DND-41 (cell line): Measurements from ENCODE around the gene SLC15A1.

ENCODE experiments used
- ATAC-seq: fragments of 200-7000 bp; cut with Tn5 transposase; 3 replicates; pipeline ENCODE4 v1.9.1; 2021; ENCODE audit warnings: low read depth; ENCODE audit not compliant: insufficient read depth
- DNase-seq: peaks from one replicate; pipeline ENCODE4 v3.0.0-alpha.2; 2020
- H2AFZ ChIP-seq: 2 replicates; pipeline ENCODE4 v1.6.0; 2012; ENCODE audit warnings: low read depth, low read length
- H3K27ac ChIP-seq: 2 replicates; pipeline ENCODE4 v1.5.1; 2012; ENCODE audit warnings: low read length, inconsistent platforms
- H3K27me3 ChIP-seq: fragments of 200-600 bp; sonication (generic); 2 replicates; pipeline ENCODE4 v1.6.0; 2012; ENCODE audit warnings: low read length, mild to moderate bottlenecking, inconsistent platforms; ENCODE audit not compliant: insufficient read depth, poor library complexity
- H3K36me3 ChIP-seq: 2 replicates; pipeline ENCODE4 v1.5.1; 2012; ENCODE audit warnings: low read length, inconsistent platforms; ENCODE audit not compliant: insufficient read depth
- H3K4me1 ChIP-seq: 2 replicates; pipeline ENCODE4 v1.5.1; 2012; ENCODE audit warnings: mild to moderate bottlenecking, low read length; ENCODE audit not compliant: insufficient read depth
- H3K4me2 ChIP-seq: 2 replicates; pipeline ENCODE4 v1.6.0; 2012; ENCODE audit warnings: mild to moderate bottlenecking, moderate library complexity, low read length, inconsistent platforms; ENCODE audit not compliant: insufficient read depth
- H3K4me3 ChIP-seq, 2 experiments: fragments of 200-600 bp in 1 of 2; shearing (Covaris generic) in 1 of 2; 2 replicates each; pipeline ENCODE4 v1.5.1; 2012 to 2016; ENCODE audit warnings: inconsistent platforms in 2 of 2, low read length in 2 of 2, mild to moderate bottlenecking in 2 of 2, low read depth in 1 of 2, moderate library complexity in 1 of 2
- H3K79me2 ChIP-seq: 2 replicates; pipeline ENCODE4 v1.6.0; 2012; ENCODE audit warnings: low read length, inconsistent platforms; ENCODE audit not compliant: insufficient read depth
- H3K9ac ChIP-seq: 2 replicates; pipeline ENCODE4 v1.6.0; 2012; ENCODE audit warnings: low read depth, mild to moderate bottlenecking, inconsistent platforms, low read length, moderate library complexity
- H3K9me3 ChIP-seq: 2 replicates; pipeline ENCODE4 v1.5.1; 2012; ENCODE audit warnings: low read length, moderate library complexity, mild to moderate bottlenecking, inconsistent platforms; ENCODE audit not compliant: insufficient read depth, severe bottlenecking
- H4K20me1 ChIP-seq: 2 replicates; pipeline ENCODE4 v1.6.0; 2012; ENCODE audit warnings: low read length; ENCODE audit not compliant: insufficient read depth
- EZH2 ChIP-seq: IDR thresholded peaks from 3 replicates; pipeline ENCODE4 v1.6.1; 2012; ENCODE audit warnings: borderline replicate concordance, low read depth, mild to moderate bottlenecking, moderate library complexity, low read length, inconsistent platforms; ENCODE audit not compliant: severe bottlenecking
- TF ChIP-seq, protein P1 (sequence below): IDR thresholded peaks from 2 replicates; pipeline ENCODE4 v1.5.1; 2012; ENCODE audit warnings: borderline replicate concordance, low read length, moderate library complexity, mild to moderate bottlenecking; ENCODE audit not compliant: poor library complexity, severe bottlenecking; ENCODE audit errors: extremely low read depth

SLC15A1 gene

DNA sequence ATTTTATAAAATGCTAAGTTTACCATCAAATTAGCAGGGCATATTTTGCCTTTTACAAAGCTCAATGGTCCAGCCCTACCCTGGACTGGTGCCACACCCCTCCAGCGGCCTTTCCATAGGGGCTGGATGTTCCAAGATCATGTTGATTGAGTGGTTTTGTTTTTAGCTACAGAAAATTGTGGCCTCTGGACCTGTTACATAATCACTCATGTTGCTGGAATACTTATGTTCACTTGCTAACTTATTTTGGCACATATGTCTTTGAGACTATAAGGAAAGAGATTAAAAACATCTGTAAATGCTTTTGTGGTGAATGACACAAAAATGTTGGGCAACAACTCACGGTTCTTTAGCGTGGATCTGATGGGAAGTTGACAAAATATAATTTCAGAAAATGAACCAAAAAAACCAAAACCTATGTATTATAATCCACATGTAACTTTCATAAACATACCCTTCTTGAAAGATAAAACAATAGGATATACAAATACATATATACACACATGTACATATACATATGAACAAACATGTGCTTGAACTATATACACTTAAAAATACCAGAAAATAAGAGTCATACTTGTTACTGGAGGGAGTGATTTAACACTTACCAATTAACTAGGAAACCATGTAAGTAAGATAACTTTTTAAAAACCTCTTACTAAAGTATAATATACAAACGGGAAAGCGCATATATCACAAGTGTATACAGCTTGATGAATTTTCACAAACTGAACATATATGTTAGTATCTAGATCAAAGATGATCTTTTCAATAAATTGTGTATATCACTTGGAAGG, 46.6 kb upstream of the SLC15A1 start:
- H3K4me1 ChIP-seq, result peaks cover 16% of the 10 kb centered on the region

DNA sequence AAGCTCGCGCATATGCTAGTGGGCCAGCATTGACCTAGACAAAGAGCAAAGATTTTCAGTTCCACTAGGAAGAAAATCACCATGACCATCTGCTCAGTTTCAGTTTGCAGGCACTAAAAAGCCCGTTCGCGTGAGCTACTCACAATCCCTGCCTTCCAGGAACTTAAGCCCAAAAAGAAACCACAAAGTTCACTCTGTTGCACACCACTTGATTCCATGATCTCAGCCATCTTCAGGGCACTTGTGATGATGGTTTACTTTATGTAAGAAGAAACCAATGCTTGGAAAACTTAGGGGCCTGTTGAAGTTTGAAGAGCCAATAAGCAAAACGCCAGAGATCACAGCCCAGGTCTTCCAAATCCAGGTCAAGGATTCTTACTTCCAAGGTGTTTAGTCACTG, 45.0 kb upstream of the SLC15A1 start:
- peak overlapping the region; percentile 40; the same call in 1 of the 2 replicates for H3K27ac ChIP-seq
- no peaks in the 10 kb centered on the region for H4K20me1 ChIP-seq
- peak; percentile 83 for ATAC-seq
- no peaks in the 10 kb centered on the region for H3K27me3 ChIP-seq
- TF ChIP-seq, protein P1, sequence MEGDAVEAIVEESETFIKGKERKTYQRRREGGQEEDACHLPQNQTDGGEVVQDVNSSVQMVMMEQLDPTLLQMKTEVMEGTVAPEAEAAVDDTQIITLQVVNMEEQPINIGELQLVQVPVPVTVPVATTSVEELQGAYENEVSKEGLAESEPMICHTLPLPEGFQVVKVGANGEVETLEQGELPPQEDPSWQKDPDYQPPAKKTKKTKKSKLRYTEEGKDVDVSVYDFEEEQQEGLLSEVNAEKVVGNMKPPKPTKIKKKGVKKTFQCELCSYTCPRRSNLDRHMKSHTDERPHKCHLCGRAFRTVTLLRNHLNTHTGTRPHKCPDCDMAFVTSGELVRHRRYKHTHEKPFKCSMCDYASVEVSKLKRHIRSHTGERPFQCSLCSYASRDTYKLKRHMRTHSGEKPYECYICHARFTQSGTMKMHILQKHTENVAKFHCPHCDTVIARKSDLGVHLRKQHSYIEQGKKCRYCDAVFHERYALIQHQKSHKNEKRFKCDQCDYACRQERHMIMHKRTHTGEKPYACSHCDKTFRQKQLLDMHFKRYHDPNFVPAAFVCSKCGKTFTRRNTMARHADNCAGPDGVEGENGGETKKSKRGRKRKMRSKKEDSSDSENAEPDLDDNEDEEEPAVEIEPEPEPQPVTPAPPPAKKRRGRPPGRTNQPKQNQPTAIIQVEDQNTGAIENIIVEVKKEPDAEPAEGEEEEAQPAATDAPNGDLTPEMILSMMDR, result no peak
- no peak for TF ChIP-seq EZH2
- H3K4me1 ChIP-seq, result peaks cover 16% of the 10 kb centered on the region
- no peak overlapping the region for H2AFZ ChIP-seq
- no peak overlapping the region for H3K4me2 ChIP-seq
- no peak overlapping the region for H3K4me3 ChIP-seq
- no peaks in the 10 kb centered on the region for H3K79me2 ChIP-seq
- H3K9me3 ChIP-seq, result no peaks in the 10 kb centered on the region
- DNase-seq, result peak; percentile 50
- H3K36me3 ChIP-seq, result peaks cover 28% of the 10 kb centered on the region
- H3K9ac ChIP-seq, result no peak overlapping the region

More for the DNA sequence above, 46.6 kb upstream of the SLC15A1 start:
- no peaks in the 10 kb centered on the region for H3K79me2 ChIP-seq
- H3K27ac ChIP-seq, result no peak overlapping the region
- DNase-seq (no peak), ATAC-seq (no peak)
- H4K20me1 ChIP-seq, result no peaks in the 10 kb centered on the region
- no peak overlapping the region for H3K9ac ChIP-seq
- no peaks in the 10 kb centered on the region for H3K27me3 ChIP-seq
- no peak overlapping the region for H3K4me2 ChIP-seq
- H3K9me3 ChIP-seq, result no peaks in the 10 kb centered on the region
- no peak overlapping the region for H2AFZ ChIP-seq
- peaks cover 34% of the 10 kb centered on the region for H3K36me3 ChIP-seq
- no peak for TF ChIP-seq EZH2
- TF ChIP-seq, protein P1, result no peak
- no peak overlapping the region for H3K4me3 ChIP-seq

DNA sequence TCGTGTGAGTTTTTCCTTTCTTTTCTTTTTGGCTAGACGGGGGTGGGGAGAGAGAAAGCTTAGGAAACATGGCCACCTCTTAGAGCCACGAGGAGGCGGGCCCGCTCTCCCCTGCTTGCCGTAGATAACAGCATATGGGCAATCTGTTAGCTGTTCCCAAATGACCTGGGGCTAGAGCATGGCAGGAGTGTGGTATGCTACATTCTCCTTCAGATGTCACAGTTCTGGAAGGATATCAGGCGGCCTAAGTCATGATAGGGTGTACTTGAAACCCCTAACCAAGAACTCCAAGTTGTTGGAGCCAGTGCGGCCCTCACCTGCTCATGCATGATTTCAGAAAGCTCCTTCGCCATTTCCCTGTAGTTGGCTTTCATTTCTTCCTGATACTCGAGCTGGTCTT, 44.3 kb upstream of the SLC15A1 start:
- Histone ChIP-seq H3K9ac (no peak overlapping the region), H3K36me3 (peaks cover 28% of the 10 kb centered on the region), H2AFZ (no peak overlapping the region), H3K4me3 (no peak overlapping the region), H3K4me1 (peaks cover 16% of the 10 kb centered on the region), H3K79me2 (no peaks in the 10 kb centered on the region), H3K27me3 (no peaks in the 10 kb centered on the region), H4K20me1 (no peaks in the 10 kb centered on the region), H3K27ac (peak overlapping the region; percentile 40; the same call in 1 of the 2 replicates), H3K9me3 (no peaks in the 10 kb centered on the region), H3K4me2 (no peak overlapping the region)
- no peak for ATAC-seq
- TF ChIP-seq EZH2, result no peak
- TF ChIP-seq, protein P1, result no peak
- no peak for DNase-seq
